H1 (cell line): ENCODE data around the gene TMEM150B. TPM values are rescaled to one million over a fixed set of nuclear protein-coding genes. Genes with fewer than 3 reads are reported as not detected.

Experiments
- CTCF ChIA-PET: fragments of 300-600 bp; sonication (Branson Sonifier 250); formaldehyde crosslinking; loops from one replicate; lab custom pipeline; 2021; ENCODE audit not compliant: partially characterized antibody; lab: Charles Lee
- POLR2A ChIA-PET: fragments of 300-600 bp; sonication (Branson Sonifier 250); formaldehyde crosslinking; loops from one replicate; lab custom pipeline; 2021; ENCODE audit warnings: inconsistent platforms; ENCODE audit not compliant: partially characterized antibody; lab: Charles Lee
- DNase-seq, 2 experiments: peaks; one replicate each; pipeline versions ENCODE4 v3.0.0 to v3.0.0-alpha.2; 2010 to 2022; ENCODE audit warnings: low spot score in 2 of 2, low read depth in 1 of 2, mixed read lengths in 1 of 2
- FAIRE-seq: peaks from 2 replicates; lab custom pipeline; 2011; peaks lifted over from hg19 to GRCh38; lab: Jason Lieb, UNC
- H2AFZ ChIP-seq: 2 replicates; pipeline ENCODE4 v1.8.1; 2012; ENCODE audit warnings: low read length, inconsistent platforms
- H2AK5ac ChIP-seq: 2 replicates; pipeline ENCODE4 v1.6.1; 2013; ENCODE audit warnings: low read depth, low read length
- H2BK120ac ChIP-seq: replicated peaks from 2 replicates; pipeline ENCODE3; 2013; ENCODE audit warnings: low read depth, low read length, inconsistent platforms
- H2BK12ac ChIP-seq: 2 replicates; pipeline ENCODE4 v1.6.1; 2013; ENCODE audit warnings: low read depth, low read length
- H2BK15ac ChIP-seq: 2 replicates; pipeline ENCODE4 v1.6.1; 2013; ENCODE audit warnings: low read length
- H2BK20ac ChIP-seq: 2 replicates; pipeline ENCODE4 v1.6.1; 2013; ENCODE audit warnings: low read length
- H2BK5ac ChIP-seq: 2 replicates; pipeline ENCODE4 v1.6.1; 2013; ENCODE audit warnings: low read depth, low read length
- H3K14ac ChIP-seq: 2 replicates; pipeline ENCODE4 v1.6.1; 2013; ENCODE audit warnings: inconsistent platforms; ENCODE audit not compliant: insufficient read length
- H3K18ac ChIP-seq: 2 replicates; pipeline ENCODE4 v1.6.1; 2013; ENCODE audit warnings: low read length; ENCODE audit errors: extremely low read depth
- H3K23ac ChIP-seq: 2 replicates; pipeline ENCODE4 v1.6.1; 2013; ENCODE audit warnings: inconsistent platforms; ENCODE audit not compliant: insufficient read length
- H3K23me2 ChIP-seq: 2 replicates; pipeline ENCODE4 v1.6.1; 2013; ENCODE audit warnings: low read depth, low read length
- H3K27ac ChIP-seq: 2 replicates; pipeline ENCODE4 v1.6.1; 2011; ENCODE audit warnings: low read depth, low read length, inconsistent platforms
- H3K27me3 ChIP-seq, 4 experiments: replicated peaks in 1 of 4; 1 replicate in 1 of 4; 2 replicates in 3 of 4; pipeline versions ENCODE4 v1.6.1 to v1.8.1; 2011 to 2013; ENCODE audit warnings: low read length in 3 of 4, mild to moderate bottlenecking in 3 of 4, inconsistent platforms in 2 of 4, mixed read lengths in 2 of 4, moderate library complexity in 1 of 4; ENCODE audit not compliant: control insufficient read depth in 3 of 4, insufficient read depth in 3 of 4; ENCODE audit errors: extremely low read depth in 1 of 4
- H3K36me3 ChIP-seq, 4 experiments: 2 replicates each; pipeline versions ENCODE4 v1.6.1 to v1.8.1; 2011 to 2013; ENCODE audit warnings: mild to moderate bottlenecking in 4 of 4, low read length in 3 of 4, moderate library complexity in 2 of 4, control low read depth in 1 of 4, inconsistent platforms in 1 of 4; ENCODE audit not compliant: insufficient read depth in 4 of 4, control insufficient read depth in 2 of 4
- H3K4ac ChIP-seq: replicated peaks from 2 replicates; pipeline ENCODE3; 2013; ENCODE audit warnings: low read length, low read depth, mixed read lengths, inconsistent platforms; ENCODE audit not compliant: insufficient read length
- H3K4me1 ChIP-seq, 4 experiments: replicated peaks in 1 of 4; 1 replicate in 1 of 4; 2 replicates in 3 of 4; pipeline versions ENCODE4 v1.6.1 to v1.8.1; 2011 to 2013; ENCODE audit warnings: low read length in 3 of 4, inconsistent platforms in 2 of 4, mixed read lengths in 1 of 4; ENCODE audit not compliant: insufficient read depth in 4 of 4, control insufficient read depth in 3 of 4
- H3K4me2 ChIP-seq, 2 experiments: 2 replicates each; pipeline versions ENCODE4 v1.6.1 to v1.8.1; 2011 to 2013; ENCODE audit warnings: low read depth in 2 of 2, low read length in 2 of 2, control low read depth in 1 of 2, inconsistent platforms in 1 of 2, mild to moderate bottlenecking in 1 of 2; ENCODE audit not compliant: insufficient read depth in 1 of 2
- H3K4me3 ChIP-seq, 4 experiments: fragments of 200-600, 300-600 bp in 1 of 4; sonication (generic), shearing (Covaris generic), sonication (Bioruptor Twin) in 1 of 4; 2 replicates each; pipeline versions ENCODE4 v1.5.1 to v1.8.1; 2011 to 2016; ENCODE audit warnings: low read length in 4 of 4, low read depth in 3 of 4, control low read depth in 2 of 4, inconsistent platforms in 2 of 4, mild to moderate bottlenecking in 2 of 4, mixed read lengths in 1 of 4, moderate library complexity in 1 of 4; ENCODE audit not compliant: insufficient read depth in 2 of 4; ENCODE audit errors: extremely low read depth in 1 of 4
- H3K56ac ChIP-seq: replicated peaks from 2 replicates; pipeline ENCODE3; 2013; ENCODE audit warnings: low read depth, mild to moderate bottlenecking, mixed read lengths, low read length, inconsistent platforms; ENCODE audit not compliant: insufficient read length
- H3K79me1 ChIP-seq: 2 replicates; pipeline ENCODE4 v1.6.1; 2013; ENCODE audit warnings: low read depth, low read length, control low read depth
- H3K79me2 ChIP-seq, 2 experiments: 2 replicates each; pipeline versions ENCODE4 v1.6.1 to v1.8.1; 2012 to 2013; ENCODE audit warnings: low read length in 2 of 2, mild to moderate bottlenecking in 2 of 2, inconsistent platforms in 1 of 2; ENCODE audit not compliant: insufficient read depth in 2 of 2, control insufficient read depth in 1 of 2
- H3K9ac ChIP-seq, 4 experiments: replicated peaks in 1 of 4; 1 replicate in 1 of 4; 2 replicates in 3 of 4; pipeline versions ENCODE4 v1.6.1 to v1.8.1; 2011 to 2013; ENCODE audit warnings: low read depth in 3 of 4, low read length in 3 of 4, control low read depth in 2 of 4, mild to moderate bottlenecking in 2 of 4, moderate library complexity in 2 of 4, inconsistent platforms in 1 of 4; ENCODE audit errors: extremely low read depth in 1 of 4
- H3K9me3 ChIP-seq, 2 experiments: 2 replicates each; pipeline versions ENCODE4 v1.6.1 to v1.8.1; 2012 to 2013; ENCODE audit warnings: mild to moderate bottlenecking in 2 of 2, moderate library complexity in 2 of 2, control low read depth in 1 of 2, inconsistent platforms in 1 of 2, low read depth in 1 of 2, low read length in 1 of 2, mixed read lengths in 1 of 2; ENCODE audit not compliant: insufficient read depth in 2 of 2
- H4K20me1 ChIP-seq, 2 experiments: replicated peaks in 1 of 2; 2 replicates each; pipeline versions ENCODE3 to v1.8.1; 2011 to 2013; ENCODE audit warnings: inconsistent platforms in 2 of 2, low read length in 2 of 2, mild to moderate bottlenecking in 1 of 2; ENCODE audit not compliant: insufficient read depth in 2 of 2, control insufficient read depth in 1 of 2
- H4K5ac ChIP-seq: 2 replicates; pipeline ENCODE4 v1.6.1; 2013; ENCODE audit warnings: low read length, low read depth, mixed read lengths, inconsistent platforms; ENCODE audit not compliant: insufficient read length
- H4K8ac ChIP-seq: 2 replicates; pipeline ENCODE4 v1.8.0; 2013; ENCODE audit warnings: mild to moderate bottlenecking, moderate library complexity, low read length, inconsistent platforms; ENCODE audit not compliant: insufficient read depth; ENCODE audit errors: extremely low read depth
- H4K91ac ChIP-seq: replicated peaks from 2 replicates; pipeline ENCODE3; 2013; ENCODE audit warnings: low read length, mixed read lengths, inconsistent platforms; ENCODE audit not compliant: insufficient read length
- ASH2L ChIP-seq: fragments of 200-600, 300-600 bp; sonication (generic); IDR thresholded peaks from one replicate; pipeline ENCODE4 v1.7.1; 2017; ENCODE audit warnings: low read length
- BACH1 ChIP-seq: IDR thresholded peaks from 2 replicates; pipeline ENCODE4 v1.6.1; 2012; ENCODE audit warnings: low read length, improper control_type of control experiment
- CHD1 ChIP-seq: IDR thresholded peaks from 2 replicates; pipeline ENCODE4 v1.6.1; 2012; ENCODE audit warnings: low read depth, low read length, improper control_type of control experiment
- EZH2 ChIP-seq: fragments of 200-600 bp; sonication (generic); IDR thresholded peaks from 2 replicates; pipeline ENCODE4 v1.7.1; 2012; ENCODE audit warnings: low read depth, mild to moderate bottlenecking, moderate library complexity, low read length, inconsistent platforms; ENCODE audit not compliant: severe bottlenecking
- JUN ChIP-seq: IDR thresholded peaks from 2 replicates; pipeline ENCODE4 v1.6.1; 2011; ENCODE audit warnings: low read depth, mild to moderate bottlenecking, improper control_type of control experiment, low read length
- POLR2AphosphoS5 ChIP-seq: IDR thresholded peaks from 2 replicates; pipeline ENCODE4 v1.6.1; 2011; ENCODE audit warnings: low read depth, low read length
- RAD21 ChIP-seq, 2 experiments: IDR thresholded peaks in 1 of 2; conservative IDR thresholded peaks in 1 of 2; 2 replicates each; pipeline ENCODE4 v1.6.1; 2011; ENCODE audit warnings: low read depth in 2 of 2, low read length in 2 of 2, improper control_type of control experiment in 1 of 2, inconsistent platforms in 1 of 2, mild to moderate bottlenecking in 1 of 2, moderate library complexity in 1 of 2
- RNF2 ChIP-seq: fragments of 200-900, 300-1000 bp; sonication (generic); IDR thresholded peaks from 2 replicates; pipeline ENCODE4 v1.7.1; 2016; ENCODE audit warnings: borderline replicate concordance, low read depth, mild to moderate bottlenecking, antibody characterized with exemption, low read length; ENCODE audit not compliant: poor library complexity, severe bottlenecking; ENCODE audit errors: missing control alignments
- SAP30 ChIP-seq: fragments of 300-600 bp; sonication (generic); IDR thresholded peaks from 2 replicates; pipeline ENCODE4 v1.7.1; 2012; ENCODE audit warnings: low read length, moderate library complexity, mild to moderate bottlenecking, inconsistent platforms; ENCODE audit not compliant: insufficient read depth, insufficient replicate concordance
- WGBS, 2 experiments: shearing (Covaris generic) in 1 of 2; methylation state at CpG; one replicate each; pipeline versions ENCODE4 v1.1.6 to v1.1.7; 2013 to 2015; ENCODE audit warnings: low lambda C conversion rate in 2 of 2, mixed read lengths in 2 of 2, inconsistent platforms in 1 of 2, low coverage in 1 of 2, missing lambda C conversion rate in 1 of 2; ENCODE audit not compliant: insufficient replicate concordance in 2 of 2, insufficient coverage in 1 of 2, insufficient read length in 1 of 2; ENCODE audit errors: extremely low coverage in 1 of 2, missing lambda C conversion rate in 1 of 2; 5-methylcytosine and 5-hydroxymethylcytosine counted together
- polyA plus RNA-seq, 7 experiments: library from polyadenylated mRNA; depleted of rRNA in 3 of 7; stranded (reverse) in 5 of 7; unstranded in 2 of 7; fragments of >200 nt in 5 of 7; fragments of 200-250 nt in 2 of 7; gene quantifications; 1 replicate in 5 of 7; 2 replicates in 1 of 7; 4 replicates in 1 of 7; pipeline versions ENCODE4 v1.2.1 to v1.2.3, GENCODE V29; 2011 to 2013; ENCODE audit warnings: missing spikeins in 2 of 7, mixed read lengths in 2 of 7
- total RNA-seq: library from RNA; stranded (reverse); fragmentation: NEBNext Ultra II Directional; extraction: Animal tissue kit (Norgen Biotek cat#: 25700); gene quantifications from 2 replicates; pipeline ENCODE4 v1.2.1, GENCODE V29; 2021

TMEM150B gene
- total and polyA plus RNA-seq, 2 of the 8 experiments (the other 6 are each of a cell fraction or from before 2014, with no cell fraction given): 0.41 to 0.91 TPM

GRCh38 chr19:55336101-55336500 lies 11.0 kb upstream of the TMEM150B start:
- no peak overlapping the region for H3K18ac ChIP-seq
- no peak overlapping the region for H2BK12ac ChIP-seq
- H2BK15ac ChIP-seq: no peak overlapping the region
- ChIA-PET POLR2A (interaction anchor here (1.1 to 3.8 kb wide), 6 partner anchors 13 to 71 kb away, joined by 3 to 19 read pairs (median 7); partner anchors contain the start of genes TMEM238 and UBE2S), CTCF (interaction anchor here (1.4 to 3.7 kb wide), 2 partner anchors 14 to 20 kb away, joined by 4 to 12 read pairs; no protein-coding TSS in a partner anchor)
- H3K4me3 ChIP-seq: no peak overlapping the region
- no peaks in the 10 kb centered on the region for H4K20me1 ChIP-seq
- H3K23me2 ChIP-seq: peaks cover 17% of the 10 kb centered on the region; the same call in 1 of the 2 replicates
- FAIRE-seq (no peak), DNase-seq (no peak)
- no peak overlapping the region for H3K4me2 ChIP-seq
- no peak overlapping the region for H2BK120ac ChIP-seq
- no peak overlapping the region for H3K23ac ChIP-seq
- H4K8ac ChIP-seq: no peak overlapping the region
- no peaks in the 10 kb centered on the region; a peak in 1 of 4 replicates for H3K79me2 ChIP-seq
- H3K27me3 ChIP-seq: peaks cover 0 to 3% (median 0%) of the 10 kb centered on the region in 4 experiments; a peak in 1 of 7 replicates
- no peak overlapping the region for H2AFZ ChIP-seq
- H4K91ac ChIP-seq: no peak overlapping the region
- 86% methylated on average over 7 of the region's 7 CpGs; no CpG with 5 or more reads in 1 of the 2 experiments for WGBS, 2 experiments
- no peak overlapping the region for H3K4ac ChIP-seq
- H3K9me3 ChIP-seq: no peaks in the 10 kb centered on the region
- H3K36me3 ChIP-seq: no peaks in the 10 kb centered on the region
- no peak overlapping the region for H3K9ac ChIP-seq
- TF ChIP-seq BACH1 (no peak), EZH2 (no peak), RAD21 (IDR thresholded peaks at IDR 0.05 in 1 of 2, conservative IDR thresholded peaks at IDR 0.05 in 1 of 2; ENCODE audit: low read depth in 2 of 2, low read length in 2 of 2) (no peak), POLR2AphosphoS5 (no peak), CHD1 (no peak), RNF2 (no peak), ASH2L (no peak), SAP30 (no peak), JUN (no peak)
- peaks cover 0 to 7% (median 1%) of the 10 kb centered on the region in 4 experiments; a peak in 3 of 7 replicates for H3K4me1 ChIP-seq
- H2BK5ac ChIP-seq: no peak overlapping the region
- no peak overlapping the region for H2AK5ac ChIP-seq
- H3K79me1 ChIP-seq: no peaks in the 10 kb centered on the region
- H3K27ac ChIP-seq: no peak overlapping the region
- H3K14ac ChIP-seq: no peak overlapping the region
- H3K56ac ChIP-seq: no peak overlapping the region
- H2BK20ac ChIP-seq: no peak overlapping the region
- H4K5ac ChIP-seq: no peak overlapping the region
